ENCODE measurements around the gene OTUD6A. TPM values are rescaled to one million over a fixed set of nuclear protein-coding genes. Genes with fewer than 3 reads are reported as not detected.

OTUD6A gene
- not detected for total RNA-seq

- no peak within 1 kb of the TSS for H3K4me3 Mint-ChIP-seq
- DNase-seq = no peak
- no peak within 1 kb of the TSS for H3K27ac Mint-ChIP-seq
- H3K4me1 Mint-ChIP-seq = no peaks in the 10 kb centered on the region
- H3K36me3 Mint-ChIP-seq (ENCODE audit: low read depth) = no peaks in the 10 kb centered on the region
- H3K27me3 Mint-ChIP-seq = peaks cover 3% of the 10 kb centered on the region
- POLR2A ChIA-PET = no interaction called here
- H3K9me3 Mint-ChIP-seq = no peaks in the 10 kb centered on the region
- CTCF ChIA-PET = no interaction called here
Measured at GRCh38 chrX:70062076-70062475, at the start of gene OTUD6A. TSS of gene OTUD6A (plus strand) at chrX:70062457. CDS start at chrX:70062525, 68 bp downstream.

GRCh38 chrX:70012756-70013155 is 49.5 kb upstream of the OTUD6A start:
- H3K4me3 Mint-ChIP-seq = no peak overlapping the region
- POLR2A ChIA-PET = no interaction called here
- peaks cover 28% of the 10 kb centered on the region for H3K4me1 Mint-ChIP-seq
- no peak for DNase-seq
- H3K36me3 Mint-ChIP-seq (ENCODE audit: low read depth) = peaks cover 5% of the 10 kb centered on the region
- H3K27me3 Mint-ChIP-seq = no peaks in the 10 kb centered on the region
- CTCF ChIA-PET = no interaction called here
- H3K9me3 Mint-ChIP-seq = peaks cover 2% of the 10 kb centered on the region
- H3K27ac Mint-ChIP-seq = no peak overlapping the region

GRCh38 chrX:70013466-70014381 is 48.5 kb upstream of the OTUD6A start:
- Mint-ChIP-seq H3K27me3 (peaks cover 2% of the 10 kb centered on the region), H3K9me3 (no peaks in the 10 kb centered on the region), H3K4me1 (peaks cover 32% of the 10 kb centered on the region), H3K27ac (no peak overlapping the region), H3K36me3 (ENCODE audit: low read depth) (peaks cover 8% of the 10 kb centered on the region), H3K4me3 (no peak overlapping the region)
- CTCF ChIA-PET = interaction anchor here (1.2 kb wide), 1 partner anchor 16 kb away, joined by 3 read pairs; no protein-coding TSS in a partner anchor
- POLR2A ChIA-PET = interaction anchor here (1.5 kb wide), 1 partner anchor 12 kb away, joined by 4 read pairs; no protein-coding TSS in a partner anchor
- no peak for DNase-seq

GRCh38 chrX:70016513-70016912 is 45.7 kb upstream of the OTUD6A start:
- peaks cover 2% of the 10 kb centered on the region for H3K27me3 Mint-ChIP-seq
- no peak for DNase-seq
- H3K9me3 Mint-ChIP-seq = no peaks in the 10 kb centered on the region
- peaks cover 8% of the 10 kb centered on the region for H3K36me3 Mint-ChIP-seq (ENCODE audit: low read depth)
- ChIA-PET POLR2A (interaction anchor here (1.0 kb wide), 1 partner anchor 273 kb away, joined by 3 read pairs; the partner anchor contains the start of genes KIF4A and PDZD11), CTCF (interaction anchor here (1.2 kb wide), 1 partner anchor 14 kb away, joined by 5 read pairs; no protein-coding TSS in a partner anchor)
- peaks cover 33% of the 10 kb centered on the region for H3K4me1 Mint-ChIP-seq
- peak overlapping the region; percentile 72 for H3K27ac Mint-ChIP-seq
- no peak overlapping the region for H3K4me3 Mint-ChIP-seq

- H3K4me3 Mint-ChIP-seq = no peak overlapping the region
- no peak overlapping the region for H3K27ac Mint-ChIP-seq
- peaks cover 2% of the 10 kb centered on the region for H3K27me3 Mint-ChIP-seq
- CTCF ChIA-PET = no interaction called here
- no peak for DNase-seq
- H3K4me1 Mint-ChIP-seq = peaks cover 29% of the 10 kb centered on the region
- peaks cover 3% of the 10 kb centered on the region for H3K36me3 Mint-ChIP-seq (ENCODE audit: low read depth)
- POLR2A ChIA-PET = no interaction called here
- H3K9me3 Mint-ChIP-seq = no peaks in the 10 kb centered on the region
Measured at GRCh38 chrX:70022616-70023015, 39.6 kb upstream of the OTUD6A start.

GRCh38 chrX:70025464-70025863 is 36.8 kb upstream of the OTUD6A start:
- POLR2A ChIA-PET = interaction anchor here (1.1 kb wide), 1 partner anchor 12 kb away, joined by 4 read pairs; no protein-coding TSS in a partner anchor
- Mint-ChIP-seq H3K4me3 (no peak overlapping the region), H3K4me1 (peaks cover 34% of the 10 kb centered on the region), H3K36me3 (ENCODE audit: low read depth) (no peaks in the 10 kb centered on the region), H3K27me3 (no peaks in the 10 kb centered on the region), H3K27ac (no peak overlapping the region), H3K9me3 (no peaks in the 10 kb centered on the region)
- DNase-seq = no peak
- CTCF ChIA-PET = no interaction called here

- Mint-ChIP-seq H3K4me1 (peaks cover 41% of the 10 kb centered on the region), H3K36me3 (ENCODE audit: low read depth) (no peaks in the 10 kb centered on the region), H3K9me3 (no peaks in the 10 kb centered on the region), H3K27me3 (no peaks in the 10 kb centered on the region), H3K27ac (no peak overlapping the region), H3K4me3 (no peak overlapping the region)
- POLR2A ChIA-PET = interaction anchor here (1.1 kb wide), 1 partner anchor 12 kb away, joined by 4 read pairs; no protein-coding TSS in a partner anchor
- CTCF ChIA-PET = no interaction called here
- DNase-seq = no peak
Measured at GRCh38 chrX:70026112-70026850, 36.0 kb upstream of the OTUD6A start.

GRCh38 chrX:70026851-70027200 is 35.4 kb upstream of the OTUD6A start:
- CTCF ChIA-PET = no interaction called here
- Mint-ChIP-seq H3K4me1 (peaks cover 45% of the 10 kb centered on the region), H3K36me3 (ENCODE audit: low read depth) (no peaks in the 10 kb centered on the region), H3K9me3 (no peaks in the 10 kb centered on the region), H3K4me3 (no peak overlapping the region), H3K27ac (no peak overlapping the region), H3K27me3 (no peaks in the 10 kb centered on the region)
- POLR2A ChIA-PET = interaction anchor here (1.1 kb wide), 1 partner anchor 13 kb away, joined by 4 read pairs; no protein-coding TSS in a partner anchor
- no peak for DNase-seq

GRCh38 chrX:70029863-70030262 is 32.4 kb upstream of the OTUD6A start:
- peaks cover 43% of the 10 kb centered on the region for H3K4me1 Mint-ChIP-seq
- H3K36me3 Mint-ChIP-seq (ENCODE audit: low read depth) = no peaks in the 10 kb centered on the region
- no peak overlapping the region for H3K4me3 Mint-ChIP-seq
- no peak for DNase-seq
- POLR2A ChIA-PET = no interaction called here
- H3K9me3 Mint-ChIP-seq = no peaks in the 10 kb centered on the region
- no peaks in the 10 kb centered on the region for H3K27me3 Mint-ChIP-seq
- CTCF ChIA-PET = interaction anchor here (1.0 to 5.4 kb wide), 10 partner anchors 9 to 494 kb away, joined by 3 to 30 read pairs (median 3); no protein-coding TSS in a partner anchor
- H3K27ac Mint-ChIP-seq = no peak overlapping the region

GRCh38 chrX:70030301-70030767 is 31.9 kb upstream of the OTUD6A start:
- Mint-ChIP-seq H3K27me3 (no peaks in the 10 kb centered on the region), H3K27ac (no peak overlapping the region), H3K9me3 (no peaks in the 10 kb centered on the region), H3K36me3 (ENCODE audit: low read depth) (no peaks in the 10 kb centered on the region), H3K4me3 (no peak overlapping the region), H3K4me1 (peaks cover 41% of the 10 kb centered on the region)
- ChIA-PET CTCF (interaction anchor here (1.0 to 5.4 kb wide), 16 partner anchors 10 to 494 kb away, joined by 3 to 30 read pairs (median 4); no protein-coding TSS in a partner anchor), POLR2A (no interaction called here)
- peak; percentile 49 for DNase-seq

- Mint-ChIP-seq H3K4me3 (no peak overlapping the region), H3K4me1 (peaks cover 23% of the 10 kb centered on the region), H3K9me3 (no peaks in the 10 kb centered on the region), H3K27me3 (no peaks in the 10 kb centered on the region), H3K36me3 (ENCODE audit: low read depth) (no peaks in the 10 kb centered on the region), H3K27ac (no peak overlapping the region)
- no peak for DNase-seq
- ChIA-PET POLR2A (no interaction called here), CTCF (interaction anchor here (5.4 kb wide), 1 partner anchor 65 kb away, joined by 30 read pairs; no protein-coding TSS in a partner anchor)
Measured at GRCh38 chrX:70032792-70033191, 29.5 kb upstream of the OTUD6A start.

- Mint-ChIP-seq H3K4me3 (no peak overlapping the region), H3K27me3 (no peaks in the 10 kb centered on the region), H3K36me3 (ENCODE audit: low read depth) (no peaks in the 10 kb centered on the region), H3K27ac (no peak overlapping the region), H3K9me3 (no peaks in the 10 kb centered on the region), H3K4me1 (peaks cover 23% of the 10 kb centered on the region)
- ChIA-PET CTCF (interaction anchor here (0.6 to 5.4 kb wide), 2 partner anchors 64 to 100 kb away, joined by 3 to 30 read pairs; partner anchors contain the start of gene IGBP1), POLR2A (no interaction called here)
- DNase-seq = peak; percentile 39
Measured at GRCh38 chrX:70033348-70034051, 28.8 kb upstream of the OTUD6A start.

Measured in activated CD4-positive, alpha-beta memory T cell treated with anti-CD3 and anti-CD28 coated beads, Interleukin-2, amount 10 ng/mL, durations not matched to agents 7 days and 5 days (primary cell).